OCI-LY3 (cell line): Measurements from ENCODE around the gene GPR107.

Source experiments
- H2AFZ ChIP-seq: fragments of 200-600, 300-600 bp; shearing (Covaris generic); 2 replicates; pipeline ENCODE4 v1.6.0; 2014; ENCODE audit warnings: antibody characterized with exemption, low read depth, low read length
- H3K27ac ChIP-seq: fragments of 200-600, 300-600 bp; sonication (generic); 2 replicates; pipeline ENCODE4 v1.5.1; 2014; ENCODE audit warnings: mild to moderate bottlenecking, low read length, moderate library complexity, mixed read lengths
- H3K27me3 ChIP-seq: fragments of 200-600, 300-600 bp; sonication (generic); 2 replicates; pipeline ENCODE4 v1.6.1; 2014; ENCODE audit warnings: low read depth, low read length, mixed read lengths
- H3K36me3 ChIP-seq: fragments of 200-600, 300-600 bp; sonication (generic); replicated peaks from 2 replicates; pipeline ENCODE3; 2014; ENCODE audit warnings: low read depth, low read length, mixed read lengths
- H3K4me1 ChIP-seq: fragments of 300-600, 200-600 bp; sonication (generic); 2 replicates; pipeline ENCODE4 v1.6.1; 2014; ENCODE audit warnings: low read length, mixed read lengths
- H3K4me2 ChIP-seq: fragments of 200-600, 300-600 bp; sonication (generic); 2 replicates; pipeline ENCODE4 v1.6.1; 2014; ENCODE audit warnings: low read length, mixed read lengths
- H3K4me3 ChIP-seq: fragments of 300-600, 200-600 bp; sonication (generic); 2 replicates; pipeline ENCODE4 v1.5.1; 2014; ENCODE audit warnings: antibody characterized with exemption, mild to moderate bottlenecking, low read length, moderate library complexity
- H3K79me2 ChIP-seq: fragments of 300-600, 200-600 bp; shearing (Covaris generic); 2 replicates; pipeline ENCODE4 v1.6.1; 2014; ENCODE audit warnings: mild to moderate bottlenecking, low read length, mixed read lengths
- H3K9ac ChIP-seq: fragments of 300-600, 200-600 bp; shearing (Covaris generic); 2 replicates; pipeline ENCODE4 v1.6.0; 2014; ENCODE audit warnings: mild to moderate bottlenecking, low read length, moderate library complexity
- H3K9me3 ChIP-seq: fragments of 200-600, 300-600 bp; shearing (Covaris generic); 2 replicates; pipeline ENCODE4 v1.6.1; 2014; ENCODE audit warnings: low read length, mixed read lengths; ENCODE audit not compliant: insufficient read depth
- H4K20me1 ChIP-seq: fragments of 200-600, 300-600 bp; sonication (generic); 2 replicates; pipeline ENCODE4 v1.6.1; 2016; ENCODE audit warnings: low read length, mixed read lengths; ENCODE audit not compliant: insufficient read depth
- EZH2phosphoT487 ChIP-seq: fragments of 200-600 bp; shearing (Covaris generic); IDR thresholded peaks from 2 replicates; pipeline ENCODE4 v1.6.1; 2018; ENCODE audit warnings: antibody characterized with exemption, mixed run types, low read depth
- TF ChIP-seq, protein P1 (sequence below): fragments of 200-600, 300-600 bp; sonication (generic); IDR thresholded peaks from 2 replicates; pipeline ENCODE4 v1.5.1; 2014; ENCODE audit warnings: antibody characterized with exemption, low read length, low read depth

GPR107 gene

DNA sequence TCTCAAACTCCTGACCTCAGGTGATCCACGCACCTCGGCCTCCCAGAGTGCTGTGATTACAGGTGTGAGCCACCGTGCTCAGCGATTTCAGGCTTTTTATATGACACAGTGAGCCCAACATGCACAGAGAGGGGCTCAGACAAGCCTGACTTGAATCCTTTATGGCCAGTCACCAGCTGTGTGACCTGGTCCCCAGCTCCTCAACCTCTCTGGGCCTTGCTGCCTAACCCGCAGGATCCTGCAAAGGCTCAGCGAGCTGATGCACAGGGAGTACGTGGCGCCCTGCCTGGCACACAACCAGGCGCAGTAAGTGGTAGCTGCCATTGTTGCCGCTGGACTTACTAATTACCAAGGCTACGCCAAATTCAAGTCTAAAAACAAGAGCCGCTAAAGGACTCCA, 101.9 kb downstream of the GPR107 start:
- H3K27me3 ChIP-seq = no peaks in the 10 kb centered on the region
- no peak for TF ChIP-seq EZH2phosphoT487
- TF ChIP-seq, protein P1, sequence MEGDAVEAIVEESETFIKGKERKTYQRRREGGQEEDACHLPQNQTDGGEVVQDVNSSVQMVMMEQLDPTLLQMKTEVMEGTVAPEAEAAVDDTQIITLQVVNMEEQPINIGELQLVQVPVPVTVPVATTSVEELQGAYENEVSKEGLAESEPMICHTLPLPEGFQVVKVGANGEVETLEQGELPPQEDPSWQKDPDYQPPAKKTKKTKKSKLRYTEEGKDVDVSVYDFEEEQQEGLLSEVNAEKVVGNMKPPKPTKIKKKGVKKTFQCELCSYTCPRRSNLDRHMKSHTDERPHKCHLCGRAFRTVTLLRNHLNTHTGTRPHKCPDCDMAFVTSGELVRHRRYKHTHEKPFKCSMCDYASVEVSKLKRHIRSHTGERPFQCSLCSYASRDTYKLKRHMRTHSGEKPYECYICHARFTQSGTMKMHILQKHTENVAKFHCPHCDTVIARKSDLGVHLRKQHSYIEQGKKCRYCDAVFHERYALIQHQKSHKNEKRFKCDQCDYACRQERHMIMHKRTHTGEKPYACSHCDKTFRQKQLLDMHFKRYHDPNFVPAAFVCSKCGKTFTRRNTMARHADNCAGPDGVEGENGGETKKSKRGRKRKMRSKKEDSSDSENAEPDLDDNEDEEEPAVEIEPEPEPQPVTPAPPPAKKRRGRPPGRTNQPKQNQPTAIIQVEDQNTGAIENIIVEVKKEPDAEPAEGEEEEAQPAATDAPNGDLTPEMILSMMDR = no peak
- H3K27ac ChIP-seq = no peak overlapping the region
- H3K9ac ChIP-seq = no peak overlapping the region
- H3K36me3 ChIP-seq = no peaks in the 10 kb centered on the region
- H3K4me2 ChIP-seq = no peak overlapping the region
- no peaks in the 10 kb centered on the region for H3K79me2 ChIP-seq
- H3K9me3 ChIP-seq = no peaks in the 10 kb centered on the region
- no peak overlapping the region for H2AFZ ChIP-seq
- no peaks in the 10 kb centered on the region for H3K4me1 ChIP-seq
- H4K20me1 ChIP-seq = no peaks in the 10 kb centered on the region
- no peak overlapping the region for H3K4me3 ChIP-seq

DNA sequence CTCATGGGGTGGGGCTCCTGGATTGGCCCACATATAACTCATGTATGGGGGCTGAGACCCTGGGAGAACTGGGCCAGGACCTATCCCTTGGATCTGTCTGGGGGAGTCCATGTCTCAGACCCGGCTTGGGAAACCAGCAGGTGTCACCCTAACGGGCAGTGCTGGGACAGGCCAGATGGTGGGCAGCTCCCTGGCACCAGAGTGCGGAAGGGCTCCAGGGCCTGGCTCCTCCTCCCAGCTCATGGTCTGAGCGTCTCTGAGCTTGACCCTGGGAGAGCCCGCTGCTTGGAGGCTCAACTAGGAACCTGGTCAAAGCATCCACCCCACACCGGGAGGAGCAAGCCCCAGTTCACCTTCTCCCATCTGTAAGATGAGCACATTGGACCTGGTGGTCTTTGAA, 103.0 kb downstream of the GPR107 start:
- H3K27ac ChIP-seq = no peak overlapping the region
- no peaks in the 10 kb centered on the region for H3K27me3 ChIP-seq
- H2AFZ ChIP-seq = no peak overlapping the region
- H3K79me2 ChIP-seq = no peaks in the 10 kb centered on the region
- H3K4me2 ChIP-seq = no peak overlapping the region
- H4K20me1 ChIP-seq = no peaks in the 10 kb centered on the region
- TF ChIP-seq, protein P1 = peak; percentile 23; the same call in 1 of the 2 replicates
- no peak for TF ChIP-seq EZH2phosphoT487
- no peak overlapping the region for H3K9ac ChIP-seq
- H3K9me3 ChIP-seq = no peaks in the 10 kb centered on the region
- no peak overlapping the region for H3K4me3 ChIP-seq
- H3K36me3 ChIP-seq = no peaks in the 10 kb centered on the region
- no peaks in the 10 kb centered on the region for H3K4me1 ChIP-seq

DNA sequence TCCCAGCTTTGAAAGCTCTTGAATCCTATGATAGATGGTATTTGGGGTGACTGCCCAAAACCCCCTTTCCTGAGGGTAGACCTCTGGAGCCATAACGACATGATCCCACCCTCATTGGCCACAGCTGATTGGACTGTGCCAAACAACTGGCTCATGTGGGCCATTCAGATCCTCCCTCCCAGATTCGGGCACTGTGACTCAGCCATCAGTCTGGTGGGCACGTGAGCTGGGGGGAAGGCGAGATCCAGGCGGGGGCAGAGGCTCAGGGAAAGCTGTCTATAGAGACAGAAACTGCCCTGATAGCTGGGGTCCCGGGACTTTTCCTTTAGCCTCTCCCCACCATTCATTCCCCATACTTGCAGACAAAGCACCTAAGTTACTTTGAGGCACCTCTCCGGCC, 103.4 kb downstream of the GPR107 start:
- Histone ChIP-seq H3K4me2 (no peak overlapping the region), H3K27ac (no peak overlapping the region), H2AFZ (no peak overlapping the region), H3K9ac (no peak overlapping the region), H3K4me3 (no peak overlapping the region), H3K36me3 (no peaks in the 10 kb centered on the region), H3K79me2 (no peaks in the 10 kb centered on the region), H3K4me1 (no peaks in the 10 kb centered on the region), H4K20me1 (no peaks in the 10 kb centered on the region), H3K9me3 (no peaks in the 10 kb centered on the region), H3K27me3 (no peaks in the 10 kb centered on the region)
- TF ChIP-seq, protein P1 = no peak
- TF ChIP-seq EZH2phosphoT487 = no peak

DNA sequence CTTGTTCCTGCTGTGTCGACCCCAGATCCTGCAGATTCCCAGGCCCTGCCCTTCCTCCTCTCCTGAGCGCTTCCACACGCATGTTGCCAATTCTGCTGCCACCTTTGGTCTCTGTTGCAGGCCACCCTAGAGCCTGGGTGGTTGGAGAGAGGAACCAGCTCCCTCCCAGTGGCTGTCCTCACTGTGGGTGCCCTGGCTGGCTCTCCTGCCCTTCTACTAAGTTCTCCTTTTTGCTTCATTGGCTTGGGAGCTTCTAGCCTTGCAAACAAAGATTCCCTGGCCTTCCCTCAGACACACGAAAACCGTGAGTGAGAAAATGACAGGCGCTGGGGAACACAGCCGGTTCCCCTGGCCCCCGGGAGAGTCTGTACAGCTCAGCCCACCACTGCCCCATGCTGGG, 104.3 kb downstream of the GPR107 start:
- TF ChIP-seq, protein P1 = no peak
- H3K4me2 ChIP-seq = no peak overlapping the region
- H2AFZ ChIP-seq = no peak overlapping the region
- no peaks in the 10 kb centered on the region for H3K36me3 ChIP-seq
- H3K79me2 ChIP-seq = no peaks in the 10 kb centered on the region
- no peak overlapping the region for H3K27ac ChIP-seq
- no peak overlapping the region for H3K4me3 ChIP-seq
- H3K9me3 ChIP-seq = no peaks in the 10 kb centered on the region
- no peaks in the 10 kb centered on the region for H4K20me1 ChIP-seq
- H3K27me3 ChIP-seq = no peaks in the 10 kb centered on the region
- no peaks in the 10 kb centered on the region for H3K4me1 ChIP-seq
- H3K9ac ChIP-seq = no peak overlapping the region
